Stimulated activated CD4-positive, alpha-beta T cell treated with anti-CD3 and anti-CD28 coated beads, Interleukin-2, amount 100 ng/mL, for 24 hours (primary cell): ENCODE measurements around the gene PXDC1.
"Not testable (repeated sequence)": the region's sequence is repeated elsewhere in the genome, so short reads cannot be mapped to it uniquely, and the experiment has no call there.

Experiments
- DNase-seq, 2 donors: peaks; one replicate each; pipeline ENCODE4 v3.0.0-alpha.2; 2020

Gene PXDC1

GRCh38 chr6:3761989-3762270 lies 10.4 kb upstream of the PXDC1 start:
- no peak for DNase-seq

DNA sequence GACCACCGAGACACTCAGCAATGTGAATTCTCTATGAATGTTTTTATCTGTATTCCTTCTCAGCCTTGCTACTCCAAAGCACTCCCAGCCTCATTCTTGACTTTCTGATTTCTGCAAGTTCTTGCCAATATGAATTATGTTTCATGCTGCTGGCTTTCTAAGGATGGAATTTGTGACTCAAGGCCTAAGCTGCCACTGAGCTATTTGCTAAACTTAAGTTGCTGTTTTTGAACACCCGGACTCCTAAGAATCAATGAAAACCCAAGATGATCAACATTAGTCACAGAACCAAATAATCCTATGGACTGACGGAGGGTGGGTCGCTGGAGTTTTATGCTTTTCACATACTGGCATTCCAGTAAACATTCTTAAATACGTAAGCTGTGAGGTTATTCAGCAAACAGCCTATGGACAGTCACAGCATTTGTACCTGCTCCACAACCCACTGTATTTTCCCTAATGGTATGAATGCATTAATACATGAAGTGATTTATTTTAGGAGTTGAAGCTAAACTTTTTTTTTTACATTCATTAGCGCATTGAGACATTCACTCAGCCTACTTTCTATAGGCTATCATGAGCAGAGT lies 8.2 kb upstream of the PXDC1 start:
- DNase-seq: no peak

DNA sequence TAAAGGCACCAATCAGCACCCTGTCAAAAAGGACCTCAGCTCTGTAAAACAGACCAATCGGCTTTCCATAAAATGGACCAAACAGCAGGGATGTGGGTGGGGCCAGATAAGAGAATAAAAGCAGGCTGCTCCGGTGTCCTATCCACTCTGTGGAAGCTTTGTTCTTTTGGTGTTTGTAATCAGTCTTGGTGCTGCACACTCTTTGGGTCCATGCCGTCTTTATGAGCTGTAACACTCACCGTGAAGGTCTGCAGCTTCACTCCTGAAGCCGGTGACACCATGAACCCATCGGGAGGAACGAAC lies 7.3 kb upstream of the PXDC1 start:
- no peak for DNase-seq

- DNase-seq: not testable (repeated sequence)
Observed at GRCh38 chr6:3757998-3758841, 6.7 kb upstream of the PXDC1 start.

- no peak for DNase-seq
Observed at GRCh38 chr6:3757241-3757641, 5.7 kb upstream of the PXDC1 start.

- no peak for DNase-seq
Observed at GRCh38 chr6:3756546-3756945, 5.0 kb upstream of the PXDC1 start.

DNA sequence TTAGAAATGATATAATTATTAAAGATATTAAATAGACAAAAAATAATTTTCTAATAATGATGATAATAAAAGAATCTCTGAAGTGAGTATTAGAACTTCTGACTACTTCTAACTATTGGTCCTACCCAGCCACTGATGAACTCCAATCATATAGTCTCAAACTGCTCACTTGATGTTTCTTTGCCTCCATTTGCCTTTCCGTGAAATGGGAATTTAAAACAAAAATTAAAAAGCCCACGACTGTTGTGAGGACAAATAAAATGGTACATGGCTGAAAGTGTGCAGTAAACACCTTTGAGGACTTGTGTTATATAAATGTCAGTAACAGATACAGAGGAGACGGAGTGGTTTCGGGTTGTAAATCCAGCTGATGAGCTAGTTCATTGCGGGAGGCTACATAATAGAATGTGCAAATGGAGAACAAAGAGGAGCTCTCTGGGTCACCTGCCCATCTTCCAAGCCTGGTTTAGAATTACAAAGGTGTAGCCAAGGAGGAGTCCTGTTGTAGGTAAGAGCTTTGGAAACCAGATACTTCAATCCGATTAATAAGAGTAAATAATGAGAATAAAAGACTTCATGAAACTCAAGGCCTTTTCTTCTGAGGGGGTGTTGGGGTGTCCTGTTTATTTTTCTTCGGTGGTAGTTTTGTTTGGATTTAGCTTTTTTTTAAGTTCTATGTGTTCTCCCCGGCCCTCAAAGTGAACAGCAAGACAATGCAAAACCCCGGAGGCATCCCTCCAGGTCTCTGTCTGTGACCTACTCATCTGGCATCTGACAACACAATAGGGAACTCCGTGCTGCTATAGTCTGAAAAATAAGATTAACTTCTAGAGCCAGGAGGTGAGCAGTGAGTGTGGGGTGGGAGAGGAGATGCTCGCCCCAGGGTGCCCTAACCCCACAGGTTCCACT lies 4.4 kb upstream of the PXDC1 start:
- no peak for DNase-seq

DNA sequence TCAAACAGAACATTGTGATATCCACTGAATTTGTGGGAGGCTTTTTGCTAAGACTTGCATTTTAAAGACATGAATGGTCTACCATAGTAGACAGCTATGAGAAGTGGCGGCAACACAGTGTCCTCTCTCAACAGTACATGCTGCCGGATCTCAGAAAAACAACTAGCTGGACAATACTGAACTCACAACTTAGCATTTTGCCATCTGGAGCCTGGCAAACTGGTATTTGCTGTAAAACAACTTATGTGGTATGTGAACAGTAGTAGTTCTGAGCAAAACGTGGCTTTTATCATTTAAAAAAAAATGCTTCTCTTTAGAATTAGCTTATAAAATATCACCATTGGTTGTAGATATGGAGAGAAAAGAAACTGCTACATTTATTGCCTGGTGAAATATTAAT lies 3.3 kb upstream of the PXDC1 start:
- no peak for DNase-seq

- not testable (repeated sequence) for DNase-seq
Observed at GRCh38 chr6:3754032-3754725, 2.7 kb upstream of the PXDC1 start.

GRCh38 chr6:3753228-3753835 lies 1.8 kb upstream of the PXDC1 start:
- DNase-seq: no peak

- DNase-seq: no peak
Observed at GRCh38 chr6:3752531-3753227, 1.2 kb upstream of the PXDC1 start.

DNA sequence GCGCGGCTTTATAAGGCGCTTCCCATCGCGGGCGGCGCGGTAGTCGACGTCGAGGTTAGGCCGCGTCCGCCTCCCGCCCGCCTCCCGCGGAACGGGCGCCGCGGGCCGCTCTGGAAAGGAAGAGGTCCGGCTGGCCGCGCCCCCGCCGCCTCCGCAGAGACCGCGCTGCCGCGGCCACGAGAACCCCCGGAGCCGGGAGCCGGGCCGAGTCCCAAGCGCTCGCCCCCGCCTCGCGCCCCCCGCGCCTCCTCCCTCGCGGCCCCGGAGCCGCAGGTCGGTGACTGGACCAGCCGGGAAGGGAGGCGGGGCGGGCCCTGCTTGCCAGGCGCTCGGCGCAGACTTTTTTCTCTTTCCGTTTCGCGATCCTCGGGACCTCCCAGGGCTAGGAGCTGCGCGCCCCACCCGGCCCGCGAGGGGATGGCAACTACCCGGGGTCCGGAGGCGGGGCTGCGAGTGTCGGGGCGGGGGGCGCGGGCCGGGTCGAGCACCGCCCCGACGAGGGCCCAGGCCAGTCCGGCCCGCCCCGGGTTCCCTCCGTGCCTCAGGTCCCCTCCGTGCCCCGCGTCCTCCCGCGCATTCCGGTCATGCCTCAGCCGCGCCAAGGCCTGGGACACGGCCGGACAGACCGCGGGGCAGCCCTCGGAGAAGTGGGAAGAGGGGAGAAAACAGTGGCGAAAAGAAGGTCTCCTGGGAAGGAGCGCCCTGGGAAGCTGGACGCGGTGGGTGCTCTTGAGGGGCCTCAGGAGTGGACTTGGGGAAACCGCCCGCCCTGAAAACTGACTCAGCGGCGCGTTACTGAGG lies 417 bp upstream of the PXDC1 start:
- peak; percentile 71 to 74 for DNase-seq

DNA sequence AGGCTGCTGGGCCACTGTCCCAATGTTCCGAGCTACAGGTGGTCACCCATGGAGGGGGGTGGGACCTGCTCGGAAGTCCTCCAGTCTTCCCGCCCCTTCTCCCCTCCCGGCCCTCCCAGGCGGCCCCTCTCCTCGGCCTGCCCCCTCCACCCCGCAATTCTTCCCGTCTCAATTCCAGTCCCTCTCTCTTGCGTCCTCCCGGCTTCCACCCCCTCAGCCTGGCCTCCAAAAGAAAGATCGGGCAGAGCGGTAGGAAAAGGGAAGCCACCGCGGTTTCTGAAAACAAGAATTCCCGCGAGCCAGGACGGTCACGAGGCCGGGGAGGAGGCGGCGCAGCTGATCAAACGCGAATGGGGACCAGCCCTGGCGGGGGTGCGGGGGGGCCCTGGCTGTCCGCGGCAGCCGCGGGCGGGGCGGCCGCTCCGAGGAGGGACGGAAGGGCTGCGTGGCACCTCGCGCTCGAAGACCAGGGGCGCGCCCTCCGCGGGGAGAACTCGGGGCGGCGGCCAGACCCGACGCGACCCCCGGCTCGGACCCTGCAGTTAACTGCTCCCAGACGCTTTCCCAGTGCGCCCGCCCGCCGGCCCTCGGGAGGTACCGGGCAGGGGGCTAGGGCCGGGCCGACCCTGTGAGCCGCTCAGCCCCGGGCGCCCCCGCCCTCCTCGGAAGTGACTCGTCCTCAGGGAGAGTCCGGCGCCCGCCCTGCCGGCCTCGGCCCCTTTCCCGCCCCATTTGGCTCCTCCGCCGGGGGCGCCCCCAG lies 1.0 kb downstream of the PXDC1 start:
- DNase-seq: no peak

DNA sequence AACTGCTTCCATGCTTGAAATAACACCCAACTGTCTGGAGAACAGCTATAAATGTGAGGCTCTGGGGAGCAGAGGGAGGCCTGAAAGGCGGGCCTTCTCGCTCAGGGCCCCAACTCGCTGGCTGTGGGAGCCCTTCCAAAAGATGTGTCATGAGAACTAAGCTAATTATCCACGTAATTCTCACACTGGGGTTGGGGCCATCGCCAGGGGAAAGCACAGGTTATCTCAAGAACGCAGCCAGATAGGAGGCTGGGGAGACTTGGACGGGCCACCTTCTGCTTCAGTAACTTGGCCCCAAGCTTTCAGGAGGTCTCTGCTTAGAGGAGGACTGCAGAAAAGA lies 1.6 kb downstream of the PXDC1 start:
- DNase-seq: no peak

GRCh38 chr6:3749067-3749841 lies 2.3 kb downstream of the PXDC1 start:
- DNase-seq: no peak

- DNase-seq: peak; percentile 52 to 55
Observed at GRCh38 chr6:3748208-3749066, 3.1 kb downstream of the PXDC1 start.

- no peak for DNase-seq
Observed at GRCh38 chr6:3747100-3747737, 4.3 kb downstream of the PXDC1 start.

DNA sequence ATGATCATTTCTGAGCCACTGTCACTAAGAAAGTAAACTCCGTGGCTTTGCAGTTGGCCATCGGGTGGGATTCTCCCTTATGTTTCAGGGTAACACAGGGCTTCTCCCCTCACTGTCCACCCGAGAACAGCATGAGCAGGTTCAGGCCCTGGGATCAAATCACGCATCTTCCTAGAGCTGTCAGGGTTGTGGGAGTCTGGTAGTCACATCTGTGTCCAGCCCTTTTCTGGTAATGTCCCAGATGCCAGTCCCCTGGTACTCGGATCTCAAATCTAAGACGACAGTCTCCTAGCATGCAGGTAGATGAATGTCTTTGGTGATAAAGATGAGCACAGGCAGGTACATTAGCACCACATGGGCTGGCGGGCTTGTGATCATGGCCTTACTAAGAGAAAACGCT lies 4.8 kb downstream of the PXDC1 start:
- DNase-seq: no peak
